GM10266 (cell line): ENCODE data around the gene GNAT1.

Experiments used
- DNase-seq: peaks from one replicate; pipeline ENCODE4 v3.0.0; 2012; ENCODE audit errors: extremely low spot score
- CTCF ChIP-seq: IDR thresholded peaks from 2 replicates; pipeline ENCODE4 v1.5.1; 2012; ENCODE audit warnings: mild to moderate bottlenecking, low read depth; ENCODE audit not compliant: control insufficient read depth, insufficient read depth; ENCODE audit errors: missing control alignments

Gene GNAT1

GRCh38 chr3:50190936-50191660 is at the start of gene GNAT1:
Gene GNAT1 (plus strand): TSS chr3:50191610. CDS start chr3:50191726, 116 bp downstream.
- DNase-seq: no peak
- TF ChIP-seq CTCF: no peak

- DNase-seq: no peak
- TF ChIP-seq CTCF: no peak
Measured at GRCh38 chr3:50146316-50146901, 45.0 kb upstream of the GNAT1 start.

- no peak for TF ChIP-seq CTCF
Measured at GRCh38 chr3:50147016-50147415, 44.4 kb upstream of the GNAT1 start.

GRCh38 chr3:50147447-50147846 is 44.0 kb upstream of the GNAT1 start:
- TF ChIP-seq CTCF: no peak
- DNase-seq: no peak

More at GRCh38 chr3:50147016-50147415, 44.4 kb upstream of the GNAT1 start:
- no peak for DNase-seq

GRCh38 chr3:50147861-50148260 is 43.5 kb upstream of the GNAT1 start:
- DNase-seq: no peak
- no peak for TF ChIP-seq CTCF

GRCh38 chr3:50150404-50150750 is 41.0 kb upstream of the GNAT1 start:
- no peak for TF ChIP-seq CTCF
- no peak for DNase-seq

GRCh38 chr3:50150863-50151686 is 40.3 kb upstream of the GNAT1 start:
- DNase-seq: no peak
- no peak for TF ChIP-seq CTCF
